Gastrocnemius medialis (tissue), 4 donors: ENCODE measurements around the gene HTT-AS. TPM values are rescaled to one million over a fixed set of nuclear protein-coding genes. Genes with fewer than 3 reads are reported as not detected.

ENCODE experiments used
- ATAC-seq, 2 donors: fragments of 150-250 bp; one replicate each; pipeline ENCODE4 v1.9.1; 2016
- DNase-seq, 2 donors: peaks; one replicate each; pipeline ENCODE4 v3.0.0-alpha.2; 2019
- H3K27ac ChIP-seq, 4 donors: fragments of 200-600 bp; sonication (generic); 1 replicate in 1 of 4; 2 replicates in 3 of 4; pipeline ENCODE4 v1.5.1; 2016 to 2018; ENCODE audit warnings: mild to moderate bottlenecking in 2 of 4, moderate library complexity in 1 of 4
- H3K27me3 ChIP-seq, 3 donors: fragments of 200-600 bp; sonication (generic) in 2 of 3; 1 replicate in 1 of 3; 2 replicates in 2 of 3; pipeline versions ENCODE4 v1.5.1 to v1.6.0; 2016 to 2019; ENCODE audit warnings: mild to moderate bottlenecking in 1 of 3, moderate library complexity in 1 of 3
- H3K36me3 ChIP-seq, 2 donors: fragments of 200-600 bp; sonication (generic) in 1 of 2; one replicate each; pipeline ENCODE4 v1.5.1; 2017 to 2018
- H3K4me1 ChIP-seq, 2 donors: fragments of 200-600 bp; sonication (generic) in 1 of 2; one replicate each; pipeline ENCODE4 v1.5.1; 2016 to 2017; ENCODE audit warnings: mild to moderate bottlenecking in 2 of 2
- H3K4me3 ChIP-seq, 4 donors: fragments of 200-600 bp; sonication (generic) in 3 of 4; 1 replicate in 1 of 4; 2 replicates in 3 of 4; pipeline ENCODE4 v1.5.1; 2016 to 2019; ENCODE audit warnings: mild to moderate bottlenecking in 2 of 4
- H3K9me3 ChIP-seq, 3 donors: fragments of 200-600 bp; sonication (generic) in 2 of 3; 1 replicate in 1 of 3; 2 replicates in 2 of 3; pipeline ENCODE4 v1.5.1; 2016 to 2019
- POLR2A ChIP-seq, 2 donors: fragments of 450-650 bp; IDR thresholded peaks; one replicate each; pipeline ENCODE4 v1.6.1; 2017; ENCODE audit warnings: antibody characterized with exemption in 2 of 2, mild to moderate bottlenecking in 2 of 2, moderate library complexity in 2 of 2
- in situ Hi-C, 4 donors: fragments of 200-750 bp; cut with MboI; loops; one replicate each; pipeline versions ENCODE4 v1.15.0 to v1.8.0; 2017; ENCODE audit warnings: low sequenced_read_pairs in 4 of 4
- intact Hi-C: fragments of 100-400 bp; cut with DNase I; formaldehyde crosslinking; loops from one replicate; pipeline ENCODE4 v1.15.1; 2023; ENCODE audit warnings: low total_unique reads
- total RNA-seq, 4 donors: library from RNA; depleted of rRNA; stranded (reverse); fragments of >200 nt; gene quantifications; one replicate each; pipeline versions ENCODE4 v1.1.0 to v1.2.3, GENCODE V29; 2016
- TF ChIP-seq, protein P1 (sequence below), 5 experiments: fragments of 450-650 bp in 3 of 5; fragments of 200-600 bp in 2 of 5; sonication (generic) in 2 of 5; IDR thresholded peaks in 4 of 5; conservative IDR thresholded peaks in 1 of 5; 1 replicate in 4 of 5; 2 replicates in 1 of 5; pipeline ENCODE4 v1.5.1; 2016 to 2019; ENCODE audit warnings: antibody characterized with exemption in 5 of 5, mild to moderate bottlenecking in 3 of 5, moderate library complexity in 3 of 5

The HTT-AS gene
- total RNA-seq, 4 donors from 2014 or later, result not detected

DNA sequence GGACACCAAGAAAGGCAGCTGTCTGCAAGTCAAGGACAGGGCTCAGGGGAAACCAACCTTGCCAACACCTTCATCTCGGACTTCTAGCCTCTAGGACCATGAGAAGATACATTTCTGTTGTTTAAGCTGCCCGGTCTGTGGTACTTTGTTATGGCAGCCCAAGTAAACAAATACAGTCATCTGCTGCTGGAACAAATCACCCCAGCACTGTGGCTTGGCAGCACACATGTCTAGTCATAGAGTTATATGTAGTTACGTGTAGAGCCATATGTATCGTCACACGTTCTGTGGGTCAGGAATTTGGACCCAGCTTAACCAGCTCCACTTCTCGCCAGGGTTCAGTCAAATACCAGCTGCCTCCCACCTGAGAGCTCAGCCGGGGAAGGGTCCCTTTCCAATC lies 2.5 kb downstream of the HTT-AS start:
- TF ChIP-seq, protein P1, sequence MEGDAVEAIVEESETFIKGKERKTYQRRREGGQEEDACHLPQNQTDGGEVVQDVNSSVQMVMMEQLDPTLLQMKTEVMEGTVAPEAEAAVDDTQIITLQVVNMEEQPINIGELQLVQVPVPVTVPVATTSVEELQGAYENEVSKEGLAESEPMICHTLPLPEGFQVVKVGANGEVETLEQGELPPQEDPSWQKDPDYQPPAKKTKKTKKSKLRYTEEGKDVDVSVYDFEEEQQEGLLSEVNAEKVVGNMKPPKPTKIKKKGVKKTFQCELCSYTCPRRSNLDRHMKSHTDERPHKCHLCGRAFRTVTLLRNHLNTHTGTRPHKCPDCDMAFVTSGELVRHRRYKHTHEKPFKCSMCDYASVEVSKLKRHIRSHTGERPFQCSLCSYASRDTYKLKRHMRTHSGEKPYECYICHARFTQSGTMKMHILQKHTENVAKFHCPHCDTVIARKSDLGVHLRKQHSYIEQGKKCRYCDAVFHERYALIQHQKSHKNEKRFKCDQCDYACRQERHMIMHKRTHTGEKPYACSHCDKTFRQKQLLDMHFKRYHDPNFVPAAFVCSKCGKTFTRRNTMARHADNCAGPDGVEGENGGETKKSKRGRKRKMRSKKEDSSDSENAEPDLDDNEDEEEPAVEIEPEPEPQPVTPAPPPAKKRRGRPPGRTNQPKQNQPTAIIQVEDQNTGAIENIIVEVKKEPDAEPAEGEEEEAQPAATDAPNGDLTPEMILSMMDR (IDR thresholded peaks at IDR 0.05 in 4 of 5, conservative IDR thresholded peaks at IDR 0.05 in 1 of 5), result no peak
- TF ChIP-seq POLR2A (IDR thresholded peaks at IDR 0.05), result no peak
- intact Hi-C loops (loop anchor here (10.0 kb wide), 1 partner anchor 1487 kb away; no protein-coding TSS in a partner anchor), in situ Hi-C loops (no loop called here)
- Histone ChIP-seq H3K36me3 (no peaks in the 10 kb centered on the region), H3K27ac (peak overlapping the region in 1 of 4 donors; percentile 9), H3K4me1 (peaks cover 16 to 25% of the 10 kb centered on the region in 2 donors), H3K27me3 (no peaks in the 10 kb centered on the region), H3K4me3 (no peak overlapping the region), H3K9me3 (no peaks in the 10 kb centered on the region)
- DNase-seq, result no peak
- no peak for ATAC-seq

DNA sequence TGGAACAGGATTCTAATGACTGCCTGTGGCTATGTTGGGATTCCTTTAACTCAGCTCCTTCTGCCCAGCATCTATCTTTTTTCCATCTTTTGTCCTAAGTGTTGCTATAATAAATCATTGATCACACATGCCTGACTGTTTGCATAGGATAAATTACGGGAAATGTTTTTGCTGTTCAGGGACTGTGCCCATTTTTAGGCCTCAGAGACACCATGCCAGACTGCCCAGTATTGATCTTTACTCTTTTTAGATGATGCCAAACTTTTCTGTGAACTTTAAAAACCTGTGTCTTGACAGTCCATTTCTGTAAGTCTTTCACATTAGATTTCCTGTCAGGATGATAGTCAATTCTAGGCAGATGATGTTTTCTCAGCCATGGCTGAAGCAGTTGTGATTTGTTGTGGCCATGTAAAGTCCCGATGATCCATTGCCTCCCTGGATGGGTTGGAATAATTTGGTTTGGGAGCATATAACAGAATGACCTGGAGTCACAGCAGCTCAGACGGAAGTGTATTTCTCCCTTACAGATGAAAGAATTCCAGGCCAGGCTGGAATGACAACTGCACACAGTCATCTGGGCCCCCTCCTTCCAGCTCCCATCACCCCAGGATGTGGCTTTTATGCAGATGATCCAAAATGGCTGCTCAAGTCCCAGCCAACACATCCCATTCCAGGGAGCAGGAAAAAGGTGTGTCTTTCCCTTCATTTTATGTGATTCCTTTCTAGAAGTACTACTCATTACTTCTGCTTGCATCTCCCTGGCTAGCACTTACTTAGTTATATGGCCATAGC lies 3.4 kb downstream of the HTT-AS start:
- TF ChIP-seq, protein P1 (IDR thresholded peaks at IDR 0.05 in 4 of 5, conservative IDR thresholded peaks at IDR 0.05 in 1 of 5), result no peak
- no peak for TF ChIP-seq POLR2A (IDR thresholded peaks at IDR 0.05)
- DNase-seq, result no peak
- H3K4me3 ChIP-seq, result no peak overlapping the region
- in situ Hi-C loops (no loop called here), intact Hi-C loops (loop anchor here (10.0 kb wide), 1 partner anchor 1486 kb away; no protein-coding TSS in a partner anchor)
- H3K9me3 ChIP-seq, result no peaks in the 10 kb centered on the region
- H3K4me1 ChIP-seq, result peaks cover 7 to 16% of the 10 kb centered on the region in 2 donors
- no peak for ATAC-seq
- H3K27me3 ChIP-seq, result no peaks in the 10 kb centered on the region
- no peak overlapping the region for H3K27ac ChIP-seq
- H3K36me3 ChIP-seq, result no peaks in the 10 kb centered on the region

DNA sequence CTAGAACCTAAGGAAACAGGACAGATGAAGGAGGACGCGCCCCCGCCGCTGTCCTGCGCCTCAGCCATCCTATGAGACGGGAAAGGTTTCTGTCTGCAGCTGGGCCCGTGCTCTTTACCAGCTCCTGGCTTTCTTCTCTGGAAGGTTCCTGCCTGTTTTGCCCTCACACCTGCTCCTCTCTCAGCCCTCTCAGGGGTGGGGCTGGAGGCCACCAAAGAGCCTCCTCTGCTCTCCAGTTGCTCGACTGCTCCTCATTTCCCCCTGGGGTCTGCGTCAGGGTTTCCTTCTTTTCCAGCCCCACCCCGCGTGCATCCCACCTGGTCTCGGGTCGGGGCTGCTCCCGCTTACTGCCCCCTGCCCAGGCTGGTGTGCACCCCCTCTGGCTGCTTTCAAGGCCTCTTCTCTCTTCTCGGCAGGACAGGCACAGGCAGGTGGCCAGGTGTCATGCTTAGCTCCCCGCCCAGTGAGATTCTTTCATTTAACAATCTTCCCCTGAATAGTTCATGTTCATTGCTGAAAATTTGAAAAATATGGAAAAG lies 4.6 kb downstream of the HTT-AS start:
- Histone ChIP-seq H3K9me3 (no peaks in the 10 kb centered on the region), H3K27me3 (no peaks in the 10 kb centered on the region), H3K4me3 (no peak overlapping the region), H3K4me1 (peaks cover 4 to 7% of the 10 kb centered on the region in 2 donors), H3K27ac (no peak overlapping the region), H3K36me3 (no peaks in the 10 kb centered on the region)
- DNase-seq (no peak), ATAC-seq (no peak)
- in situ Hi-C loops (no loop called here), intact Hi-C loops (loop anchor here (10.0 kb wide), 1 partner anchor 1485 kb away; no protein-coding TSS in a partner anchor)
- TF ChIP-seq POLR2A (IDR thresholded peaks at IDR 0.05), result no peak
- TF ChIP-seq, protein P1 (IDR thresholded peaks at IDR 0.05 in 4 of 5, conservative IDR thresholded peaks at IDR 0.05 in 1 of 5), result no peak

DNA sequence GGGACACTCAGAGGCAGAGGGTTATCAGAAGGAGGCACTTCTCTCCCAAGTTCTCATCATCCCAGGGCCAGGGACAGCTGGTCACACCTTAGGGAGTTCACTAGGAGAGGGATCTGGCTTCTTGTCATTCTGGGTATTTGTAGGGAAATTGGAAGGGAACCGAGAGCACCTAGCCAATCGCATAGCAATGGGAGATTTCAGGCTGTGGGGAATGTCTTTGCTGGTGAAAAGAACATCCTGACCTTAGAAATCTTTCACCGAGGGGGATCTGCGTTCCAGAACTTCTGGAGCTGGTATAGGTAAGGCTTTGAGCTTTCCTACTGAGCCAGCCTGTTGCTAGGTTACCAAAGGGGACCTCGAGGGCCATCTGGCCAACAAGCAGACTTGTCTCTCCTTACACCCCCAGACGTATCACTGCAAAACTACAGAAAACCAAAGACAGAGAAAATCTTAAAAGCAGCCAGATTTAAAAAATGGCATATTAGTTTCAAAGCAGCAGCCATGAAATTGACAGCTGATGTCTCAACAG lies 6.8 kb downstream of the HTT-AS start:
- in situ Hi-C loops, result no loop called here
- ATAC-seq (no peak), DNase-seq (no peak)
- TF ChIP-seq, protein P1 (IDR thresholded peaks at IDR 0.05 in 4 of 5, conservative IDR thresholded peaks at IDR 0.05 in 1 of 5), result no peak
- TF ChIP-seq POLR2A (IDR thresholded peaks at IDR 0.05), result no peak
- intact Hi-C loops, result no loop called here
- Histone ChIP-seq H3K4me1 (no peaks in the 10 kb centered on the region), H3K36me3 (no peaks in the 10 kb centered on the region), H3K4me3 (no peak overlapping the region), H3K9me3 (no peaks in the 10 kb centered on the region), H3K27me3 (no peaks in the 10 kb centered on the region), H3K27ac (no peak overlapping the region)
